ENCODE results near the gene AKT2. TPM values are rescaled to one million over a fixed set of nuclear protein-coding genes. Genes with fewer than 3 reads are reported as not detected.

Gene AKT2
- total and polyA plus RNA-seq, 2 of the 8 experiments (the other 6 are each of a cell fraction or from before 2014, with no cell fraction given): 151 to 183 TPM

- Histone ChIP-seq H3K4ac (replicated peaks; ENCODE audit: insufficient read length, low read depth, low read length) (no peak overlapping the region), H3K27ac (ENCODE audit: low read depth, low read length) (peak overlapping the region; percentile 29; the same call in 1 of the 2 replicates), H3K4me1 (replicated peaks in 1 of 4; ENCODE audit: control insufficient read depth in 3 of 4, insufficient read depth in 4 of 4, low read length in 3 of 4) (peaks cover 0 to 6% (median 1%) of the 10 kb centered on the region in 4 experiments; a peak in 3 of 7 replicates), H4K5ac (ENCODE audit: insufficient read length, low read depth, low read length) (no peak overlapping the region), H2BK15ac (ENCODE audit: low read length) (no peak overlapping the region), H4K8ac (ENCODE audit: extremely low read depth, insufficient read depth, low read length) (0 out of 2 replicates have a peak overlapping the region, but pooled peaks have one; percentile 18), H3K23me2 (ENCODE audit: low read depth, low read length) (no peaks in the 10 kb centered on the region; the same call in 1 of the 2 replicates), H3K9me3 (ENCODE audit: insufficient read depth in 2 of 2, low read depth in 1 of 2, low read length in 1 of 2) (no peaks in the 10 kb centered on the region), H2BK20ac (ENCODE audit: low read length) (no peak overlapping the region), H4K20me1 (replicated peaks in 1 of 2; ENCODE audit: control insufficient read depth in 1 of 2, insufficient read depth in 2 of 2, low read length in 2 of 2) (peaks cover 2 to 24% of the 10 kb centered on the region in 2 experiments), H2AK5ac (ENCODE audit: low read depth, low read length) (no peak overlapping the region), H3K4me2 (ENCODE audit: insufficient read depth in 1 of 2, low read depth in 2 of 2, low read length in 2 of 2) (no peak overlapping the region), H4K91ac (replicated peaks; ENCODE audit: insufficient read length, low read length) (no peak overlapping the region), H3K9ac (replicated peaks in 1 of 4; ENCODE audit: extremely low read depth in 1 of 4, low read depth in 3 of 4, low read length in 3 of 4) (no peak overlapping the region), H3K79me2 (ENCODE audit: control insufficient read depth in 1 of 2, insufficient read depth in 2 of 2, low read length in 2 of 2) (peaks cover 0 to 21% of the 10 kb centered on the region in 2 experiments; a peak in 1 of 4 replicates), H3K36me3 (ENCODE audit: control insufficient read depth in 2 of 4, insufficient read depth in 4 of 4, low read length in 3 of 4) (peaks cover 0 to 20% (median 5%) of the 10 kb centered on the region in 4 experiments; a peak in 3 of 8 replicates), H3K23ac (ENCODE audit: insufficient read length) (no peak overlapping the region), H3K56ac (replicated peaks; ENCODE audit: insufficient read length, low read depth, low read length) (no peak overlapping the region), H3K79me1 (ENCODE audit: low read depth, low read length) (peaks cover 19% of the 10 kb centered on the region), H3K18ac (ENCODE audit: extremely low read depth, low read length) (no peak overlapping the region), H3K14ac (ENCODE audit: insufficient read length) (no peak overlapping the region), H2BK120ac (replicated peaks; ENCODE audit: low read depth, low read length) (no peak overlapping the region), H3K27me3 (replicated peaks in 1 of 4; ENCODE audit: control insufficient read depth in 3 of 4, extremely low read depth in 1 of 4, insufficient read depth in 3 of 4, low read length in 3 of 4) (no peaks in the 10 kb centered on the region), H2BK12ac (ENCODE audit: low read depth, low read length) (no peak overlapping the region), H2BK5ac (ENCODE audit: low read depth, low read length) (peak overlapping the region; percentile 40; the same call in 1 of the 2 replicates), H2AFZ (ENCODE audit: low read length) (no peak overlapping the region), H3K4me3 (ENCODE audit: extremely low read depth in 1 of 4, insufficient read depth in 2 of 4, low read depth in 3 of 4, low read length in 4 of 4) (no peak overlapping the region)
- DNase-seq (ENCODE audit: low read depth in 1 of 2, low spot score in 2 of 2) (no peak), FAIRE-seq (no peak)
- CTCF ChIA-PET (ENCODE audit: partially characterized antibody): interaction anchor here (0.8 to 3.1 kb wide), 9 partner anchors 10 to 126 kb away, joined by 3 to 11 read pairs (median 5); partner anchors contain the start of gene TTC9B
- POLR2A ChIA-PET (ENCODE audit: partially characterized antibody): interaction anchor here (1.7 to 1.9 kb wide), 2 partner anchors 11 to 17 kb away, joined by 5 to 7 read pairs; no protein-coding TSS in a partner anchor
- 91% methylated on average over 21 of the region's 22 CpGs; no CpG with 5 or more reads in 1 of the 2 experiments for WGBS, 2 experiments (ENCODE audit: extremely low coverage in 1 of 2, insufficient coverage in 1 of 2, insufficient read length in 1 of 2, insufficient replicate concordance in 2 of 2, low coverage in 1 of 2, low lambda C conversion rate in 2 of 2, missing lambda C conversion rate in 1 of 2)
- TF ChIP-seq POU5F1 (IDR thresholded peaks at IDR 0.05; ENCODE audit: low read depth, low read length): no peak
- no peak for TF ChIP-seq SP2 (IDR thresholded peaks at IDR 0.05; ENCODE audit: low read length)
- TF ChIP-seq SUZ12 (IDR thresholded peaks at IDR 0.05; ENCODE audit: low read length): no peak
- no peak for TF ChIP-seq TAF1 (IDR thresholded peaks at IDR 0.05; ENCODE audit: low read depth, low read length)
- TF ChIP-seq KDM1A (IDR thresholded peaks at IDR 0.05; ENCODE audit: borderline replicate concordance, low read length): no peak
- TF ChIP-seq RFX5 (IDR thresholded peaks at IDR 0.05; ENCODE audit: borderline replicate concordance, low read depth, low read length): no peak
- no peak for TF ChIP-seq KDM5A (IDR thresholded peaks at IDR 0.05; ENCODE audit: low read length)
These were observed 19.9 kb downstream of the AKT2 start for GRCh38 chr19:40265055-40265762.

Measured in H1 (cell line).